Aorta (tissue), 5 donors: Measurements from ENCODE around the gene PAX8. TPM values are rescaled to one million over a fixed set of nuclear protein-coding genes. Genes with fewer than 3 reads are reported as not detected.

Experiments used
- ATAC-seq: fragments of 200-7000 bp; cut with Tn5 transposase; one replicate; pipeline ENCODE4 v1.9.1; 2022; ENCODE audit warnings: moderate library complexity; ENCODE audit not compliant: low FRiP score
- DNase-seq, 2 donors: peaks; one replicate each; pipeline ENCODE4 v3.0.0-alpha.2; 2020
- H3K27ac ChIP-seq, 2 donors: one replicate each; pipeline ENCODE4 v1.5.1; 2013; ENCODE audit warnings: low read length in 2 of 2, mild to moderate bottlenecking in 2 of 2, moderate library complexity in 2 of 2, control low read depth in 1 of 2, inconsistent platforms in 1 of 2, low read depth in 1 of 2
- H3K27me3 ChIP-seq, 2 donors: one replicate each; pipeline ENCODE4 v1.6.1; 2013; ENCODE audit warnings: control low read depth in 1 of 2, low read length in 1 of 2, mild to moderate bottlenecking in 1 of 2, moderate library complexity in 1 of 2; ENCODE audit not compliant: insufficient read depth in 2 of 2, control insufficient read depth in 1 of 2
- H3K36me3 ChIP-seq, 2 donors: one replicate each; pipeline ENCODE4 v1.6.1; 2013; ENCODE audit warnings: control low read depth in 1 of 2, low read length in 1 of 2, mild to moderate bottlenecking in 1 of 2; ENCODE audit not compliant: insufficient read depth in 2 of 2, control insufficient read depth in 1 of 2
- H3K4me1 ChIP-seq, 2 donors: one replicate each; pipeline ENCODE4 v1.6.1; 2013; ENCODE audit warnings: low read length in 2 of 2, control low read depth in 1 of 2, mild to moderate bottlenecking in 1 of 2, moderate library complexity in 1 of 2; ENCODE audit not compliant: insufficient read depth in 2 of 2, control insufficient read depth in 1 of 2
- H3K4me3 ChIP-seq, 2 donors: one replicate each; pipeline ENCODE4 v1.5.1; 2013; ENCODE audit warnings: low read length in 2 of 2, control low read depth in 1 of 2, mild to moderate bottlenecking in 1 of 2
- H3K9me3 ChIP-seq: one replicate; pipeline ENCODE4 v1.6.1; 2013; ENCODE audit warnings: mild to moderate bottlenecking, low read length; ENCODE audit not compliant: control insufficient read depth
- WGBS, 2 donors: extraction: QIAGEN DNeasy Blood & Tissue Kit; methylation state at CpG; one replicate each; pipeline ENCODE4 v1.1.7; 2013; 5-methylcytosine and 5-hydroxymethylcytosine counted together
- intact Hi-C, 2 donors: fragments of 100-400 bp; cut with DNase I; formaldehyde crosslinking; loops; one replicate each; pipeline versions ENCODE4 v1.14.2 to v1.15.0; 2022
- polyA plus RNA-seq, 2 donors: library from polyadenylated mRNA; stranded (reverse); fragments of 200-250 nt; gene quantifications; one replicate each; pipeline ENCODE4 v1.2.3, GENCODE V29; 2013
- total RNA-seq, 2 donors: library from RNA; stranded (reverse); fragmentation: NEBNext Ultra II Directional; extraction: Animal tissue kit (Norgen Biotek cat#: 25700); gene quantifications; one replicate each; pipeline ENCODE4 v1.2.1, GENCODE V29; 2021
- donor health status: healthy with polysubstance abuse.
- donor health status: Bipolar disorder and iron deficiency.
- donor health status: DM: no; HTN: no; CAD: no.
- donor health status: DM: no; HTN: no; CAD: no.
- donor health status: DM: yes; HTN: yes; CAD: no.

Gene PAX8
- total and polyA plus RNA-seq, 4 donors = 0.45 to 1.00 (median 0.87) TPM; not detected in 1

GRCh38 chr2:113214141-113214540, 64.6 kb downstream of the PAX8 start:
- ATAC-seq (no peak), DNase-seq (peak; percentile 7 to 34)
- Histone ChIP-seq H3K27ac (no peak overlapping the region), H3K36me3 (no peaks in the 10 kb centered on the region), H3K9me3 (no peaks in the 10 kb centered on the region), H3K4me1 (no peaks in the 10 kb centered on the region), H3K27me3 (no peaks in the 10 kb centered on the region), H3K4me3 (no peak overlapping the region)
- intact Hi-C loops = no loop called here
- 92 to 93% methylated on average over 4 of the region's 4 CpGs for WGBS, 2 donors

GRCh38 chr2:113213061-113213930, 65.4 kb downstream of the PAX8 start:
- H3K27me3 ChIP-seq = no peaks in the 10 kb centered on the region
- DNase-seq (peak; percentile 34 to 35), ATAC-seq (no peak)
- no peaks in the 10 kb centered on the region for H3K9me3 ChIP-seq
- H3K4me1 ChIP-seq = no peaks in the 10 kb centered on the region
- H3K27ac ChIP-seq = no peak overlapping the region
- 95 to 96% methylated on average over 14 of the region's 14 CpGs for WGBS, 2 donors
- intact Hi-C loops = no loop called here
- no peaks in the 10 kb centered on the region for H3K36me3 ChIP-seq
- no peak overlapping the region for H3K4me3 ChIP-seq

DNA sequence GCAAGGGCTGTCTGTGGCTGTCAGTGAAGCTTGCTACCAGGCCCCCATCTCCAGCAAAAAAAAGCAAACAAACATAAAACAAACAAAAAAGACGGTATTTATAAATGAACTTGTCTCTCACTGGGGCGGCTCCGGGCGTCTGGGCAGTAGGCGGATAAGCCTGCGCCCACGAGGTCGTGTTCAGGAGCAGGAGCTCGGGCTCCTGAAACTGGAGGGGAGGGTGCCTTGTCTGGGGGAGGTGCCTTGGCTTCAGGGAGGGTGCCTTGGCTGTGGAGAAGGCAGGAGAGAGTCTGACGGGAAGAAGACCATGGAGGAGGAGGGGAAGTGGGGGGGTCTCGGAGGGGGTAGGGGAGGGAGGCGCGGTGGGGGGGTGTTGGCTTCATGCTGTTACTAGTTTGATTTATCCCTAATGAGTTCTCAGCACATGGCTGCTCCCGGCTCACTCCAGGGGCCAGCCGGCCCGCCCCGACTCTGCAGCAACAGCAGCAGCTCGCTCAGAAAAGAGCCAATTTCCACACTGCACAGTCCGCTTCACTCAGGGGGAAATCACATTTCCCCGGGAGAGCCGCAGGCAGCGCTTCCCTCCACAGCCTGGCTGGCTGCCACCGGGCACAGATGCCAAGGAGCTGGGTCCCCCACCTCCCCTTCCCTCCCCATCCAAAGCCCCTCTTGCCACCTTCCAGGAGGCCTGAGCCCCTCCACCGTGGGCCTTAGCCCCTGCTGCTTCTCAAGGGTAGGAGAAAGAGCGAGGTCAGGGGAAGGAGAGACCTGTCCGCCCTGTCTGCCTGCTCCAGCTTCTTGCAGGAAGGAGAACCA, 66.3 kb downstream of the PAX8 start:
- Histone ChIP-seq H3K36me3 (no peaks in the 10 kb centered on the region), H3K4me1 (no peaks in the 10 kb centered on the region), H3K27ac (no peak overlapping the region), H3K27me3 (no peaks in the 10 kb centered on the region), H3K4me3 (no peak overlapping the region), H3K9me3 (no peaks in the 10 kb centered on the region)
- 32 to 36% methylated on average over 23 to 26 of the region's 26 CpGs for WGBS, 2 donors
- intact Hi-C loops = no loop called here
- ATAC-seq (peak; percentile 50), DNase-seq (peak; percentile 78)

GRCh38 chr2:113211226-113212105, 67.3 kb downstream of the PAX8 start:
- ATAC-seq = no peak
- no peaks in the 10 kb centered on the region for H3K4me1 ChIP-seq
- no peak overlapping the region for H3K4me3 ChIP-seq
- intact Hi-C loops = no loop called here
- no peaks in the 10 kb centered on the region for H3K9me3 ChIP-seq
- WGBS, 2 donors = 85 to 86% methylated on average over 13 of the region's 13 CpGs
- DNase-seq = peak; percentile 69
- H3K36me3 ChIP-seq = no peaks in the 10 kb centered on the region
- no peaks in the 10 kb centered on the region for H3K27me3 ChIP-seq
- H3K27ac ChIP-seq = no peak overlapping the region

DNA sequence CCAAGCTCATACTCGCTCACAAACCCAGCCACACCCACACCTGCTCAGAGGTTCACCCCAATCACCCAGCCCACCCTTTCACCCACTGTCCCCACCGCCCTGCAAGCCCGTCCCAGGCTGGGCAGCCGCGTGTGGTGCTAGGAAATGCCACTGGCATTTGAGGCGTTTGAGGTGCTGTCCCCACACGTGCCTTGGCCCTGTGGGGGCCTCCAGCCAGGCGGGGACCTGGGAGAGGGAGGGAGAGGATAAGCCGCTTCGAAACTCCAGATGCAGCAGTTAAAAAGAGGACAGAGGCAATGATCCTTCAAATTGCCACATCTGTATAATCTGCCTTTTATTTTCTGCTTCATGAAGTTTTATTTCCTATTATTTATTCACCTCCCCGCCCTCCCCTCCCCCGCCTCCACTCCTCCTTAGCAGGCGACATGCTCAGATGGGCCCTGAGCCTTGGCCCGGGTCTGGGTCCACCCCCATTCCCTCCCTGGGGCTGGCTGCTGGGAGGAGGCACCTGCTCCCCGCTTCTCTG, 69.0 kb downstream of the PAX8 start:
- Histone ChIP-seq H3K4me3 (no peak overlapping the region), H3K36me3 (no peaks in the 10 kb centered on the region), H3K27ac (no peak overlapping the region), H3K4me1 (no peaks in the 10 kb centered on the region), H3K27me3 (no peaks in the 10 kb centered on the region), H3K9me3 (no peaks in the 10 kb centered on the region)
- DNase-seq (peak; percentile 24 to 63), ATAC-seq (no peak)
- 83 to 85% methylated on average over 15 of the region's 15 CpGs for WGBS, 2 donors
- intact Hi-C loops = loop anchor here in 1 of 2 donors (5.0 kb wide), 1 partner anchor 158 kb away; no protein-coding TSS in a partner anchor

GRCh38 chr2:113209011-113209645, 69.6 kb downstream of the PAX8 start:
- Histone ChIP-seq H3K4me3 (no peak overlapping the region), H3K27me3 (no peaks in the 10 kb centered on the region), H3K36me3 (no peaks in the 10 kb centered on the region), H3K9me3 (no peaks in the 10 kb centered on the region), H3K4me1 (no peaks in the 10 kb centered on the region), H3K27ac (no peak overlapping the region)
- intact Hi-C loops = loop anchor here in 1 of 2 donors (5.0 kb wide), 1 partner anchor 158 kb away; no protein-coding TSS in a partner anchor
- ATAC-seq (no peak), DNase-seq (peak in 1 of 2 donors; percentile 12)
- WGBS, 2 donors = 85 to 86% methylated on average over 8 of the region's 8 CpGs

- peak; percentile 2 to 5 for DNase-seq
- 93 to 94% methylated on average over 5 of the region's 5 CpGs for WGBS, 2 donors
- H3K4me3 ChIP-seq = no peak overlapping the region
- H3K36me3 ChIP-seq = no peaks in the 10 kb centered on the region
- no peak for ATAC-seq
- intact Hi-C loops = loop anchor here in 1 of 2 donors (5.0 kb wide), 1 partner anchor 159 kb away; no protein-coding TSS in a partner anchor
- H3K27ac ChIP-seq = no peak overlapping the region
- no peaks in the 10 kb centered on the region for H3K9me3 ChIP-seq
- H3K27me3 ChIP-seq = no peaks in the 10 kb centered on the region
- no peaks in the 10 kb centered on the region for H3K4me1 ChIP-seq
Measured at GRCh38 chr2:113208396-113208795, 70.3 kb downstream of the PAX8 start.
